Mucosa of rectum (tissue), 2 donors: ENCODE measurements around the gene MARK2.
A peak's percentile ranks its signal among the peaks of the same experiment; 100 is the strongest.

ENCODE experiments used
- H3K27ac ChIP-seq, 2 donors: one replicate each; pipeline ENCODE4 v1.7.0; 2013; ENCODE audit warnings: inconsistent platforms in 2 of 2, low read depth in 2 of 2, low read length in 2 of 2
- H3K27me3 ChIP-seq, 2 donors: one replicate each; pipeline ENCODE4 v1.7.0; 2013; ENCODE audit warnings: low read length in 2 of 2; ENCODE audit not compliant: control insufficient read depth in 2 of 2, insufficient read depth in 2 of 2
- H3K36me3 ChIP-seq, 2 donors: one replicate each; pipeline ENCODE4 v1.7.0; 2013; ENCODE audit warnings: low read length in 2 of 2; ENCODE audit not compliant: control insufficient read depth in 2 of 2, insufficient read depth in 2 of 2
- H3K4me1 ChIP-seq, 2 donors: one replicate each; pipeline ENCODE4 v1.7.0; 2013; ENCODE audit warnings: low read length in 2 of 2, mild to moderate bottlenecking in 1 of 2; ENCODE audit not compliant: control insufficient read depth in 2 of 2, insufficient read depth in 2 of 2
- H3K4me3 ChIP-seq, 2 donors: one replicate each; pipeline ENCODE4 v1.7.0; 2013; ENCODE audit warnings: low read length in 2 of 2
- H3K9ac ChIP-seq, 2 donors: one replicate each; pipeline ENCODE4 v1.7.0; 2013; ENCODE audit warnings: low read length in 2 of 2, low read depth in 1 of 2, mild to moderate bottlenecking in 1 of 2
- H3K9me3 ChIP-seq, 2 donors: one replicate each; pipeline ENCODE4 v1.7.0; 2013; ENCODE audit warnings: low read length in 2 of 2; ENCODE audit not compliant: control insufficient read depth in 2 of 2
- donor health status: healthy.
- donor health status: Normal muscosa, but diverticular disease.

MARK2 gene

DNA sequence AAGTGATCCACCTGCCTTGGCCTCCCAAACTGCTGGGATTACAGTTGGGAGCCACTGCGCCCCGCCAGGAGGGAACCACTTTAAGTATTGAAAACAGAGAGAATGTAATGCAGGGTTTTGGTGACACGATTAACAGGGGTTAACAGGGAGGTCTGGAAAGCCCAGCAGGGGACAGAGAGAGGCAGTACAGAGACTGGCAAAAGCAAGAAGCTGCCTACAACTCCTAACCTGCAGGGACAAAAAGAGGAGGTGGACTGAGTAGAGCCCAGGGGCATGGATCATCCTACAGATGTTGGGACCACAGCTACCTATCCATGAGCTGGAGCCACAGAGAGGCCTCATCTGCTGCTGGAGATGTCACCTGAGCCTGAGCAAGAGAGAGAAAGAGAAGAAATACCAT, 27.4 kb upstream of the MARK2 start:
- Histone ChIP-seq H3K4me3 (no peak overlapping the region), H3K9me3 (no peaks in the 10 kb centered on the region), H3K27ac (no peak overlapping the region), H3K27me3 (no peaks in the 10 kb centered on the region), H3K4me1 (peaks cover 6 to 13% of the 10 kb centered on the region in 2 donors), H3K9ac (no peak overlapping the region), H3K36me3 (no peaks in the 10 kb centered on the region)

- Histone ChIP-seq H3K36me3 (peaks cover 0 to 7% of the 10 kb centered on the region in 2 donors), H3K27ac (peak within 1 kb of the TSS; percentile 32 to 65), H3K4me1 (peaks cover 6 to 13% of the 10 kb centered on the region in 2 donors), H3K4me3 (peak within 1 kb of the TSS; percentile 82 to 83), H3K27me3 (no peaks in the 10 kb centered on the region), H3K9ac (peak within 1 kb of the TSS; percentile 74), H3K9me3 (no peaks in the 10 kb centered on the region)
Measured at GRCh38 chr11:63813035-63813562, 25.8 kb upstream of the MARK2 start, which contains the start of gene SPINDOC. Gene SPINDOC, plus strand, starts transcription at chr11:63813456. Its CDS starts 231 bp downstream, at chr11:63813687.

DNA sequence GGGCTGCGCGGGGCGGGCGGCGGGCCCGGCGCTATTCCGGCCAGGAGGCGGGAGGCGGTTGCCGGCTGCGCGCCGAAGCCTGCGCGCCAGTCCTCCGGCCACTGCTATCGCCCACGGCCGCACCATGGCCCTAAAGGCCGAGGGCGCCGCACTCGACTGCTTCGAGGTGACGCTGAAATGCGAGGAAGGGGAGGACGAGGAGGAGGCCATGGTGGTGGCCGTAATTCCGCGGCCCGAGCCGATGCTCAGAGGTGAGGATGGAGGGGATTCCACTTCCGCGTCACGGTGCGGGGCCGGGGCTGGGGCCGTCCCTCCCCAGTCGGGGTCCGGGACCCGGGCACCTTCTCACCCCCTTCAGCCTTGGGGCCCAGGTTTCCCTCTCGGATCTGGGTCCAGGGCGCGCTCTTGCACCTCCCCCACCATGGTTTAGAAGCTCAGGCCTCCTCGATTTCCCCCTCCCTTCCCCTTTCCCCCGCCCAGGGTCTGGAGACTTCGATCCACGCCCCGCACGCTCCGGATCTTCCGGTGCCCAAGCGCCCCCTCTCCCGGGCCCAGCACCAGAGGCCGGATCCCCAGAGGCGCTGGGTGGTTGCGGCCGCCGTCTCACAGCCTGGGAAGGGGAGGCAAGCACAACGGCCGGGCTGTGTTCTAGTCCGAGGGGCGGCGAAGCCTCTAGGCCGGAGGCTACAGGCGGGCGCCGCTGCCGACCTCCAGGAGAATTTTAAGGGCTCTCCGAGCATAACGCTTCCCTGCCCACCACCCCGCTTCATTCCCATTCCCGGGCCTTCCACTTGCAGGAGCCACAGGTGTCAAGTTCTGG, 25.1 kb upstream of the MARK2 start:
- peak overlapping the region; percentile 32 to 65 for H3K27ac ChIP-seq
- H3K4me3 ChIP-seq: peak overlapping the region; percentile 82 to 83
- H3K4me1 ChIP-seq: peaks cover 6 to 13% of the 10 kb centered on the region in 2 donors
- H3K9me3 ChIP-seq: no peaks in the 10 kb centered on the region
- H3K9ac ChIP-seq: peak overlapping the region; percentile 74
- no peaks in the 10 kb centered on the region for H3K27me3 ChIP-seq
- H3K36me3 ChIP-seq: peaks cover 0 to 12% of the 10 kb centered on the region in 2 donors

- Histone ChIP-seq H3K36me3 (peaks cover 0 to 13% of the 10 kb centered on the region in 2 donors), H3K4me1 (peaks cover 6 to 13% of the 10 kb centered on the region in 2 donors), H3K4me3 (peak overlapping the region; percentile 82 to 83), H3K9me3 (no peaks in the 10 kb centered on the region), H3K27me3 (no peaks in the 10 kb centered on the region), H3K9ac (peak overlapping the region; percentile 9 to 74), H3K27ac (peak overlapping the region in 1 of 2 donors; percentile 9)
Measured at GRCh38 chr11:63814383-63814736, 24.6 kb upstream of the MARK2 start.

DNA sequence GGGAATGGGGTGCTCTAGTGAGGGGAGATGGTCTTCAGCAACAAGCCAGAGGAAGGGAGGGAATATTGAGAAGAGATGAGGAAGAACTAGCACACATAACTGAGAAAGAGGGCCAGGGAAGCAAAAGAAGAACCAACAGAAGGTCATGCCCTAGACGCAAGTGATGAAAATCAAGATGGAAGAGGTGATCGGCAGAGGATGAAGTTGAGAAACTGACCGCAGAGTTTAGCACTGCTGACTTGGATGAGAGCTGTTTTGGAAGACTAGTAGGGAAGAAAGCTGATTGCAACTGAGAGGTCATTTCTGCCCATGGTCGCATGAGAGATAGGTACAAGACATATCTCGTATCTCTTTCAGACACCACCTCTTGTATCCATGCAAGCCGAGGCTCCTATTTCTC, 22.7 kb upstream of the MARK2 start:
- H3K9me3 ChIP-seq: no peaks in the 10 kb centered on the region
- no peak overlapping the region for H3K27ac ChIP-seq
- H3K4me1 ChIP-seq: peaks cover 6 to 13% of the 10 kb centered on the region in 2 donors
- H3K4me3 ChIP-seq: no peak overlapping the region
- H3K36me3 ChIP-seq: peaks cover 3 to 17% of the 10 kb centered on the region in 2 donors
- no peak overlapping the region for H3K9ac ChIP-seq
- no peaks in the 10 kb centered on the region for H3K27me3 ChIP-seq

- no peak overlapping the region for H3K9ac ChIP-seq
- peaks cover 9 to 19% of the 10 kb centered on the region in 2 donors for H3K36me3 ChIP-seq
Measured at GRCh38 chr11:63816732-63817131, 22.2 kb upstream of the MARK2 start.

DNA sequence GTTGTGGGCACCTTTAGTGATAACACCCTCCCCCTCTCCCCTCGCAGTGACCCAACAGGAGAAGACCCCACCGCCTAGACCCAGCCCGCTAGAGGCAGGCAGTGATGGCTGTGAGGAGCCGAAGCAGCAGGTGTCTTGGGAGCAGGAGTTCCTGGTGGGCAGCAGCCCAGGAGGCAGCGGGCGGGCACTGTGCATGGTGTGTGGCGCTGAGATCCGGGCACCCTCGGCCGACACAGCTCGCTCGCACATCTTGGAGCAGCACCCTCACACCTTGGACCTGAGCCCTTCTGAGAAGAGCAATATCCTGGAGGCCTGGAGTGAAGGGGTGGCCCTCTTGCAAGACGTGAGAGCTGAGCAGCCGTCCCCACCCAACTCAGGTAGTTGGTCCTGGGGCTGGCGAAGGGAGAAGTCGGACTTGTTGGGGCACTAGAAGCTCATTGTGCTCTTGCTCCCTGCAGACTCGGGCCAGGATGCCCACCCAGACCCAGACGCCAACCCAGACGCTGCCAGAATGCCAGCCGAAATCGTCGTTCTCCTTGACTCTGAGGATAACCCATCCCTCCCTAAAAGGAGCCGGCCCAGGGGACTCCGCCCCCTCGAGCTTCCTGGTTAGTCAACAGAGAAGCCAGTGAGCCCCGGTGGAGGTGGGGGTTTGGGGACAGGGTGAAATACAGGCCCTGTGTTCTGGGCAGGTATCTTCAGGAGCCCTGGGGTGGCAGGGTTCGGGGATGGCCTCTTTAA, 21.0 kb upstream of the MARK2 start:
- Histone ChIP-seq H3K27ac (no peak overlapping the region), H3K4me3 (no peak overlapping the region), H3K9me3 (no peaks in the 10 kb centered on the region), H3K36me3 (peaks cover 14 to 29% of the 10 kb centered on the region in 2 donors), H3K4me1 (peaks cover 1 to 10% of the 10 kb centered on the region in 2 donors), H3K27me3 (no peaks in the 10 kb centered on the region), H3K9ac (no peak overlapping the region)

More at GRCh38 chr11:63816732-63817131, 22.2 kb upstream of the MARK2 start:
- H3K9me3 ChIP-seq: no peaks in the 10 kb centered on the region
- H3K27me3 ChIP-seq: no peaks in the 10 kb centered on the region
- no peak overlapping the region for H3K4me3 ChIP-seq
- H3K4me1 ChIP-seq: peaks cover 6 to 13% of the 10 kb centered on the region in 2 donors
- no peak overlapping the region for H3K27ac ChIP-seq

DNA sequence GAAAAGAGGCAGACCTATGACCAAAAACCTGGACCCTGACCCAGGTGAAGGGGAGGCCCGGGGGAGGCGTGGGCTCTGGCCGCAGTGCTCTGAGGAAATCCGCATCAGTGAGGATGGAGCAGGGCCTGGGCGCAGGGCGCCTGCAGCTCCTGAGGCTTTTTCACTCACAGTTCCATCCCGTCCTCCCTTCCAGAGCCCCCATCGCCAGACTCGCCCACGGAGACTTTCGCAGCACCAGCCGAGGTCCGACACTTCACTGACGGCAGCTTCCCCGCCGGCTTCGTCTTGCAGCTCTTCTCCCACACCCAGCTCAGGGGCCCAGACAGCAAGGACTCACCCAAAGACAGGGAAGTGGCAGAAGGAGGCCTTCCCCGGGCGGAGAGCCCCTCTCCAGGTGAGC, 20.3 kb upstream of the MARK2 start:
- no peak overlapping the region for H3K9ac ChIP-seq
- no peak overlapping the region for H3K27ac ChIP-seq
- H3K9me3 ChIP-seq: no peaks in the 10 kb centered on the region
- peaks cover 0 to 8% of the 10 kb centered on the region in 2 donors for H3K4me1 ChIP-seq
- no peak overlapping the region for H3K4me3 ChIP-seq
- no peaks in the 10 kb centered on the region for H3K27me3 ChIP-seq
- H3K36me3 ChIP-seq: peaks cover 14 to 29% of the 10 kb centered on the region in 2 donors

DNA sequence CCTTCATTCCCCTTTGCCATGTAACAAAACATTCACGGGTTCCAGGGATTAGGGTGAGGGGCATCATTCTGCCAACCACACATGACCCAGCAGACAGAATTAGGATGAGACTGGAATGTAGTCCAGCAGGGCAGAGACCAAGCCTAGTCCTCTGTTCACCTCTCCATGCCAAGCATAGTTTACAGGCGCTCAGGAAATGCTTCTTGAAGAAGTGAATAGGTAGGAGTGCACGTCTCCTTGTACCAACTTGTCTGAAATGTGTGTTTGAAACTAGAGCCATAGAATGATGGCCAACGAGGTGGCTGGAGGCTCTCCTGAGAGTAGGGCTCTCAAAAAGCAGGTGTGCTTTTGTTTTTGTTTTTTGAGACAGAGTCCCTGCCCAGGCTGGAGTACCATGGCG, 17.5 kb upstream of the MARK2 start:
- Histone ChIP-seq H3K4me3 (no peak overlapping the region), H3K9ac (no peak overlapping the region), H3K9me3 (no peaks in the 10 kb centered on the region), H3K36me3 (peaks cover 14 to 43% of the 10 kb centered on the region in 2 donors), H3K27ac (no peak overlapping the region), H3K4me1 (no peaks in the 10 kb centered on the region), H3K27me3 (no peaks in the 10 kb centered on the region)
